ENCODE measurements around the gene ZFR.
"Not testable (repeated sequence)": the region's sequence is repeated elsewhere in the genome, so short reads cannot be mapped to it uniquely, and the experiment has no call there.

The ZFR gene

DNA sequence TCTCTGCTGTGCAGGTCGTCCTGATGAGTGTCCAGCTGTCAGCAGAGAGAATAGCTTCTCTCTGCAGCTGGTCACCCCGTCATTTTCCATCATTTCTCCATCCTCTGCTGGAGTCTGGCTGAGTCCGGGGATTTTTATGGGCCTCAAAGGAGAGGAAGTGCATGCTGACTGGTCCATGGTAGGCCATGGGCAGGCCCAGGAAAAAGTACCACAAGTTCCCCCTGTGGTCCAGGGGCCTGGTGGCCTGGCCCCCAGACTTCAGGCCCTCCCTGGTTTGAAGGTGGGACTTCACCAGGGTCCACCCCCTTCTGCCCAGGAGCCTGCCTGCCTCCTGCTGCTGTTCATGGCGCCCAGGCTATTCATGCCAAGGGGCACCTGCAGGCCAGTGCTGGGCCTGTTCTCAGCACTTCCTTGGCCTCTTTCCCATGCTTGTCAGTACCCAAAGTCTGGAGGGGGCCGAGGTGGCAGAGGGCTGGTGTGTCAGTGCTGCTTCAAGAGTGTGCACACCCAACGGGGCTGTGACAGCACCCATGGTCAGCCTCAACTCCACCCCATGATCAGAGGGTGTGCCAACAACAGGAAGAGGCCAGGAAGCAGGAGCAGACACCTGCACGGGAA lies 124.5 kb downstream of the ZFR start:
- no peak for DNase-seq (ENCODE audit: low read depth)

DNA sequence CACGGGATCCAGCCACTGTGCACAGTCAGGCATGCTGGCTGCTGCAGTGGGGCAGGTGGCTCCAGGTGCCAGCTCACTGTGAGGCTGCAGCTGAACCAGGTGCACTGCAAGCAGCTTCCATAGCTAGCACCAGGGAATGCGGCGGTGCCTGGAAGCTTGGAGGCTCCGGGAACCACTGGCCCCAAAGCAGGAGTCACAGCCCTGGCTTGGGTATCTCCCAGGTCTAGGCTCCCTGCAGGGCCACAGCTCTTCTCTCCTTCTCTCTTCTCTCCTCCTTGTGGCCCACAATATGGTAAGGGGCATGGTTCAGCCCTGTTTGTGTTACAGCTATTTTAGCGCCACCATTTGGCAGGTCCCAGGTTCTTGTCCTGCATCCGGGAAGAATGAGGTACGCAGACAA lies 125.1 kb downstream of the ZFR start:
- no peak for DNase-seq (ENCODE audit: low read depth)

DNA sequence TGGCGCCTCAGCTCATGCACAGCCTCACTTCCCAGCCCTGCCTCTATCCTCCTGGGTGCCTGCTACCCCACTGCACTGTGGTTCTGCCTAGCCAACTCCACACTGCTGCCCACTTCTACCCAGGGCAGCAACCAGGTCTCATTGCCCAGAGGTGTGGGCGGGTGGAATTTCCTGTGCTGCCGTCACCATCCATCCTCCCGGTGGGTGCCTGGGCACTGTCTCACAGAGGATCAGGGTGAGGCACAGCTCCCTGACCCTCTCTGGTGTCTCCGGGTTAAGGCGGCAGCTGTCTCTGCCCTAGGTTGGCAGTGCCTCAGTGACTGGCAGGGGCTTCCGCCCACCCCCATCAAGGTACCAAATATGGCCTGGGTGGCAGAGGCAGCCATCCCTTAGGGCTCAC lies 127.5 kb downstream of the ZFR start:
- DNase-seq (ENCODE audit: low read depth), result no peak

DNA sequence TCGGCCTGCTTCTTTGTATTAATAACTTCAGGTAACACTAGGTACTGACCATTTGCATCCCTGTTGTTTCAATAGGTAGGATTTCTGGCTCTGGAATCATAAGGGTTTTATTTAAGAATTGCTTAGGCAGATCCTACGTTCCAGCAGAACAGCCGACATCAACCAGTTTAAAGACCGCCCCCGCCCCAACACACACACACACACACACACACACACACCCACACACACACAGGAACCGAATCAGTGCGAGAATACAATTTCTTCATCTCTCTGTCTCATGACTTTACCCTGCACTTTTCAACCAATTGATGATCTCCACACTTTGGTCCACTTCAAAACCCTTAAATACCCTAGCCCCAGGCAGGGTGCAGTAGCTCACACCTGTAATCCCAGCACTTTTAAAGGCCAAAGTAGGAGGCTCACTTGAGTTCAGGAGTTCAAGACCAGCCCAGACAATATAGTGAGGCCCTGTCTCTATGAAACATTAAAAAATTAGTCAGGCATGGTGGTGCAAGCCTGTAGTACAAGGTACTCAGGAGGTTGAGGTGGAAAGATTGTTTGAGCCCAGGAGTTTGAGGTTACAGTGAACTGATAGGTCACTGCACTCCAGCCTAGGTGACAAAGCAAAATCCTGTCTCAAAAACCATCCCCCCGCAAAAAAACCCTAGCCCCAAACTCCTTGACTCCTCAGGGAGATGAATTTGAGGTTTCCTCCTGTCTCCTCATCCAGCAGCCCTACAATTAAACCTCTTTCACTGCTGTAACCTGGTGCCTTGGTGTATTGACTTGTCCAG lies 129.1 kb downstream of the ZFR start:
- DNase-seq (ENCODE audit: low read depth), result no peak

DNA sequence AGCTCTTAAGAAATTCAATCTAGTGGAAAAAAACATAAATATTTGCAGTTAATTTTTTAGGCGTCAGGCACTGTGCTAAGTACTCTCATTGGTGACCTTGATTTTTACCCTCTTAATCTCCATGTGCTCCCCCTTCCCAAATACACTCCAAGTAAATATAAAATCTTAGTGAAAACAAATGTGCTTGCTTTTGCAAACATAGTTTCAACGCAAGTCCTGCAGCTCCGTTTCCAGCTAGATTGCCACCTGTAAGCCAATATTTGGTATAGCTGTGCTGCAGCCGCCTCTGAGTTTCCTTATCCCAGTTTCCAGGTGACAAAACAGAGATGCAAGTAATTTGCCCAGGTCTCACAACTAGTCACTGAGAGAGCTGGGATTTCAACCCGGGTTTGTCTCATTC lies 129.9 kb downstream of the ZFR start:
- DNase-seq (ENCODE audit: low read depth), result no peak

DNA sequence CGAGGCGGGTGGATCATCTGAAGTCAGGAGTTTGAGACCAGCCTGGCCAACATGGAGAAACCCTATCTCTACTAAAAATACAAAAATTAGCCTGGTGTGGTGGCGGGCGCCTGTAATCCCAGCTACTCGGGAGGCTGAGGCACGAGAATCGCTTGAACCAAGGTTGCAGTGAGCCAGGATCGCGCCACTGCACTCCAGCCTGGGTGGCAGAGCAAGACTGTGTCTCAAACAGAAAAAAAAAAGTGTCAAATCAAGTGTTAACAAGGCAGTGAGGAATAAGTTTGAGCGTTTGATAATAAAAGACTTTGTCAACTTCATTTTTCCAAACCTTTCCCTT lies 130.4 kb downstream of the ZFR start:
- DNase-seq (ENCODE audit: low read depth), result not testable (repeated sequence)

DNA sequence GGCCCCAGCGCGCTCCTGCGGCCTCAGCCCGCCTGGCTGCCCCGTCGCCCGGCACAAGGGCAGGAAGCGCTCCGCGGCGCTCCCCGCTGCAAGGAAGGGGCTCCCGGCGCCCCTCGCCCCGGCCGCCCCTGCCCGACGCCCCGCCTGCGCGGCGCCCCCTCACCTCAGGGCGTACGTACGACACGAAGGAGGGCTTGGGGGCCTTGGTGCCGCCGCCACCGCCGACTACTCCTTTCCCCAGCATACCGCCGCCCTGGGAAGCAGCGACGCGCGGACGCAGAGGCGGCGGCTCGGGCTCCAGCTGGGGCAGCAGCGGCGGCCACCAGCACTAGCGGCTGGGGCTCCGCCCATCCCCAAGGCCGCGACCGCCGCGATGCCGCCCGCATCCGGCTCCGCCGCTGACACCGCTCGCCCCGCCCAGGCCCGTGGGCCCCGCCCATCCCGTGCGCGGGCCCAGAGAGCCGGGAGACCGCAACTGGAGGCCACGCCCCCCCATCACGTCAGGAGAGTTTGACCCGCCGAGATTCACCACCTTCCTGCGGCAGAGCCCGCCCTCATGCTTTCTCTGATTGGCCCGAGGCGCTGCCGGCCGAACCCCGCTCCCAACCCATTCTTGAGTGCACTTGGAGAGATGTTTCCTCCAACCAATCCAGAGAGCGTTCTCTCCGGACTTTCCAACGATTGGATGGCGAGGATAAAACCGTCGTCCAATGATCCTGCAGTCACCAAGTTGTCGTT lies 131.8 kb downstream of the ZFR start, which contains the start of gene MTMR12:
MTMR12 (minus strand) TSS at position 345 of the 738 bp plus-strand sequence; CDS start at position 244, 101 bp downstream.
- DNase-seq (ENCODE audit: low read depth), result peak; percentile 99

DNA sequence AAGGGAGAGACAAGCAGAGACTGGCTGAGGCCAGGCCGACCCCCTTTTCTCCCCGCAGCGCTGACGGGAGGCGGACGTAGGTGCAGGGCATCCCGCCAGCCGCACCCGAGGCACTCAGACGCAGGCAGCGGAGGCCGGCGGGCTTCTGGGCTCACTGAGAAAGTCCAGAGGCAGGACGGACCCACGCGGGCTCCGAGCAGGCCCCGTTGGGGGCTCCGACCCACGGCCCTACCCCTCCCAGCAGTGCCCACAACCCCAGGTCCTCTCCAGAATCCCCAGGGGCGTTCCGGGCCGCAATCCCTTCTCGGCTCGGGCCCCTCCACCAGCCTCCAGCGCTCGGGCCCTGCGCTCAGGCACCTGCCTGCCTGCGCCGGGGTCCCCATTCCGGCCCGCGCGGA lies 132.3 kb downstream of the ZFR start:
- peak; percentile 21 for DNase-seq (ENCODE audit: low read depth)

DNA sequence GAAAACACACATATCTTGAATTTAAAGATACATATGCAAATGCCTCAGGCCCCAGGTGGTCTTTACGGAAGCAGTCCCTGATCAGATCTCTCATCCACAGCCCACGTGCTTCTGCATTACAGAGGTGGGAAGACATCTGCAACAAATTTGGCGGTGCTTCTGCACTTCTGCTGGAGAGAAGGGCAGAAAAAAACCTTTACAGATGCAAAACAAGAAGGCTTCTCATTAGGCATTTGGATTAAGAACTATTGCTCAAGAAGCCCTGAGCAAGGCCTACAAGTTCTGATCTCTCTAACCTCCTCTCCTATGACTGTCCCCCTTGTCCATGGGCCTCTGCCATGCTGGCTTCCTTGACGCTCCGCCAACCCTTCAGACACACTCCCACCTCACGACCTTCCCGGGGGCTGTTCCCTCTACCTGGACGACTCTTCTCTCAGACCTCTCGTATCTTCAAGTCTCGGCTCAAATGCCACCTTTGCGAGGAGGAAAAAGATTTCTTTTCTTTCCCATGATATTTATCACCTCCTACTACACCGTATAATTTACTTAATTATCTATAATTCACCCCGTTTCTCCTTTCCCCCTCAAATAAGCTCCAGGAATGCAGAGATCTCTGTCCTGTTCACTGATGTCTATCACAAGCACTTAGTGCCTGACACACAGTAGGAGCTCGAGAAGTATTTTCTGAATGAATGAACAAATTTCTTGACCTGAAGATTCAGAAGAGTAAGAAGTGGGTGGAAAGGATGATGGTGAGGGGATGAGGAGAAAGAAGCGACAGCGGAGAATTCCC lies 132.9 kb downstream of the ZFR start:
- DNase-seq (ENCODE audit: low read depth), result no peak

DNA sequence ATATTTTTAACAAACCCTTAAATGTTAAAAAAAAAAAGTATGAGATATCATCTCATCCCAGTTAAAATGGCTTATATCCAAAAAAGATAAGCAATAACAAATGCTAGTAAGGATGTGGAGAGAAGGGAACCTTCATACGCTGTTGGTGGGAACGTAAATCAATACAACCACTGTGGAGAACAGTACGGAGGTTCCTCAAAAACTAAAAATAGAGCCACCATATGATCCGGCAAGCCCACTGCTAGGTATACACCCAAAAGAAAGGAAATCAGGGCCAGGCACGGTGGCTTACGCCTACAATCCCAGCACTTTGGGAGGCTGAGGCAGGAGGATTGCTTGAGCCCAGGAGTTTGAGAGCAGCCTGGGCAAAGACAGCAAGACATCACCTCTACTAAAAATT lies 134.8 kb downstream of the ZFR start:
- no peak for DNase-seq (ENCODE audit: low read depth)

DNA sequence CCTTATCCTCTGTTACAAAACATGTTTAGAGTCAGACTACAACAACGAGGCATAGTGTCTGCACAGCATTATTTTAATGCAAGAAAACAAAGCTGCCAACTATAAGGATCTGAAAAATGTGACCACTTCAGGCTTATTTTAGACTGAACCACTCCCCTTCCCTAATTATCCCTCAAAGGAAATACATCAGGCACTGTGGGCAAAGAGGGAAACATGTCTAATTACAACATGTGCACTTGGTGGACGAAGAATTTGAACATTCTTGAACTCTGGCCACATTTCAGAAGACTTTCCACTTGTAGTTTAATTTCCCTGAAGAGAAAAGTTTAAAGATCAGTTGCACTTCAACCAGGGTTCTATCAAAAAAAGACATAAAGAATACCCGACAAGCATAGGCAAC lies 135.6 kb downstream of the ZFR start:
- DNase-seq (ENCODE audit: low read depth), result no peak

DNA sequence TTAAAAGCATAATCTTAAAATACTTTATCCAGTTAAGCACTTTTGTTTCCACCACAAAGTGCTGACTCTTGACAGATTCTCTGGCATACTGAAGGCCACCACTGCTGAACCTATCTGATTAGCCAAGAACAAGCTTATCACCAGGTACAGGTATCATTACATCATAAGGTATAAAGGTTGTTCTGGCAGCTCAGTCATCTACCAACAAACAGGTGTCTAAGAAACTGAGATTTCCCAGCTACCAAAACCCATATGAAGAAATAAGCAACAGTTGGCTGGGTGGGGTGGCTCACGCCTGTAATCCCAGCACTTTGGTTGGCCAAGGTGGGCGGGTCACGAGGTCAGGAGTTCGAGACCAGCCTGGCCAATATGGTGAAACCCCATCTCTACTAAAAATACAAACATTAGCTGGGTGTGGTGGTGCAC lies 136.8 kb downstream of the ZFR start:
- no peak for DNase-seq (ENCODE audit: low read depth)

DNA sequence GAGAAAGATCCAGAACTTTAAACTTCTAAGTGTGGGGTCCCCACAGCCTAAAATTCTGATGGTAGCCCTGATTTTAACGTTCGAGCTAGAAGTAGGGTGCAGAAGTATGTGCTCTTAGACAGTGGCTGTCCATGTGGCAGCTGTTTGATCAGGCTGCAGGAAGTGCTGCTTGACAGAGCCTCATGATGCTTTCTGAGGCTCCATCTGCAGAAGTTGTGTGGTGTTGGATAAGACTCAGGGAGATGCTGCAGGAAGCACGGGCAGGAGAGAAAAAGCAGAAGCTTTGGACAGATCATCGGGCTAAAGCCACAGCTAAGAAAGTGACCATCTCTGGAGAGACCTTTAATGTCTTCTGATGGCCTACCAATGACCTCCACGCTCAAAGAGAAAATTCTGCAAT lies 139.9 kb downstream of the ZFR start:
- no peak for DNase-seq (ENCODE audit: low read depth)

Measured in activated T-cell treated with anti-CD3 and anti-CD28 coated beads for 24 hours (primary cell).